ENCODE data around the gene PRTG.
"Not testable (repeated sequence)": the region's sequence is repeated elsewhere in the genome, so short reads cannot be mapped to it uniquely, and the experiment has no call there.

The PRTG gene, protein sequence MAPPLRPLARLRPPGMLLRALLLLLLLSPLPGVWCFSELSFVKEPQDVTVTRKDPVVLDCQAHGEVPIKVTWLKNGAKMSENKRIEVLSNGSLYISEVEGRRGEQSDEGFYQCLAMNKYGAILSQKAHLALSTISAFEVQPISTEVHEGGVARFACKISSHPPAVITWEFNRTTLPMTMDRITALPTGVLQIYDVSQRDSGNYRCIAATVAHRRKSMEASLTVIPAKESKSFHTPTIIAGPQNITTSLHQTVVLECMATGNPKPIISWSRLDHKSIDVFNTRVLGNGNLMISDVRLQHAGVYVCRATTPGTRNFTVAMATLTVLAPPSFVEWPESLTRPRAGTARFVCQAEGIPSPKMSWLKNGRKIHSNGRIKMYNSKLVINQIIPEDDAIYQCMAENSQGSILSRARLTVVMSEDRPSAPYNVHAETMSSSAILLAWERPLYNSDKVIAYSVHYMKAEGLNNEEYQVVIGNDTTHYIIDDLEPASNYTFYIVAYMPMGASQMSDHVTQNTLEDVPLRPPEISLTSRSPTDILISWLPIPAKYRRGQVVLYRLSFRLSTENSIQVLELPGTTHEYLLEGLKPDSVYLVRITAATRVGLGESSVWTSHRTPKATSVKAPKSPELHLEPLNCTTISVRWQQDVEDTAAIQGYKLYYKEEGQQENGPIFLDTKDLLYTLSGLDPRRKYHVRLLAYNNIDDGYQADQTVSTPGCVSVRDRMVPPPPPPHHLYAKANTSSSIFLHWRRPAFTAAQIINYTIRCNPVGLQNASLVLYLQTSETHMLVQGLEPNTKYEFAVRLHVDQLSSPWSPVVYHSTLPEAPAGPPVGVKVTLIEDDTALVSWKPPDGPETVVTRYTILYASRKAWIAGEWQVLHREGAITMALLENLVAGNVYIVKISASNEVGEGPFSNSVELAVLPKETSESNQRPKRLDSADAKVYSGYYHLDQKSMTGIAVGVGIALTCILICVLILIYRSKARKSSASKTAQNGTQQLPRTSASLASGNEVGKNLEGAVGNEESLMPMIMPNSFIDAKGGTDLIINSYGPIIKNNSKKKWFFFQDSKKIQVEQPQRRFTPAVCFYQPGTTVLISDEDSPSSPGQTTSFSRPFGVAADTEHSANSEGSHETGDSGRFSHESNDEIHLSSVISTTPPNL

DNA sequence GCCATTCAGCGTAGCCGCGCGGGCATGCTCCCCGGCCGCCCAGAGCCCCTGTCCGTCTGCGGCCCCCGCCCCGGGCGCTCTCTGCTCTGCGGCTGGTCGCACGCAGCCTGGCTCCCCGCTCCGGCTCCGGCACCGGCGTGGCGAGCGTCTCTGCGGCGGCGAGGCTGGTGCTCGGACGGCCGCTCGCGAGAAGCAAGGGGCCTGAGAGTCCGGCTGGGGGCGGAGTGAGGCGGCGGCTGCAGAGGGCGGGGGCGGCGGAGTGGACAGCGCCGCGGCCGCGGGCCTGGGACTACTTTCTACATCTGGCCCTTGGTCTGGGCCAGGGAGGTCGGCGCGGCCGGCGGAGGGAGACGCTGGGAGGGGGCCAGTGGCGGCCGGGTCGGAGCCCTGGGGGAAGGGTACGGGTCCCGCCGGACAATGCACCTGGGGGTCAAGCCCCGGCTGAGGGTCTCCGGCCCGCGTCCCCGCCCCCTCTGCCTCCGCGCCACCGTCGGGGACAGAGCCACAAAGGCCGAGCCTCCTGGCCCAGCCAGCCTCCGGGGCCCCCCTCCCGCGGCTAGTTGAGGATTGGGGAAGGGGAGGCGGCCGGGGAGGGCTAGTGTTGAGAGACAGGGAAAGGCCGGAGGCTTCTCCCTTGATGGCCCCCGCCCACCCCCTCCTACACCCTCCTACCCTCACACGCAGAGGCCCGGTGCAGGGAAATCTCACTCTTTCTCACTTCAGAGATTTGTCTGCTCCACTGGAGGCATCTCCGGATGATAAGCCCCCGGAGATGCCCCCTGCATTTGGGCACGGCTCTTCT is at the start of gene PRTG:
Gene PRTG (minus strand): TSS at position 226 of the 802 bp plus-strand sequence. CDS start 221 bp downstream, at position 5.
- intact Hi-C loops (cut with DNase I), result no loop called here
- DNase-seq, result peak in 35 of 42 donors; percentile 7 to 66 (median 38)

DNA sequence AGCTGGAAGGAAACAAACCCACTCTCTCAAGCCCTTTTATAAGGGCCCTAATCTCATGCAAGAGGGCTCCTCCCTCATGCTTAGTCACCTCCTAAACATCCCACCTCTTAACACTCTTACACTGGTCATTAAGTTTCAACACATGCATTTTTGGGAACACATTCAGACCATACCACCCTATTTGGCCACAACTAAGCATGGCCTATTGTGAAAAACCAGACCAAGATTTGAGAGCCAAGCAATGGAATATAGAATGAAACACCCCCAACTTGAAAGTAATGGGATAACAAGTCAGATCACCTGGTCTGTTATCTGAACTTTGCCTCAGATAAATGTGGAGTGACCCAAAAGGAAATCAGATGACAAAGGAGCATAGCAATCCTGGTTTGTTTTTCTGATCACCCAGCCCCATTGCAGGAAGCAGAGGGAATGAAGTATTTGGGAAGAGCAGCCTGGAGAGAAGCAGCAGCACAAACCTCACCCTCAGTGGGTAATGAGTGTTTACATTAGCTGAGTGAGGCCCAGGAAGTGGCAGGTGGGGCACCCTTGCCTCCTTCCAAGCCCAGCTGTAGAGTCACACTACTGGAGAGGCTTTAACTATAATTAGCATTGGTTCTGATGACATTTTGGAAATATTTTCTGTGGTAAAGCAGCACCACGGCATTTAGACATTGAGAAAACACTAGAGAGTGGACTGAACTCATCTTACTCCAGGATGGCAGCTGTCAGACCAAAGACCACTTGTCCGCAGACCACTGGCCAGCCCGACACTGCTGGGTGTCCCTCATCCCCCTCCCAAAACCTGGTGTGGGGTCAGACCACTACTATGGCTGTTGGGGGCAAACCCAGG is 48.8 kb upstream of the PRTG start:
- no peak for DNase-seq
- intact Hi-C loops (cut with DNase I), result no loop called here

DNA sequence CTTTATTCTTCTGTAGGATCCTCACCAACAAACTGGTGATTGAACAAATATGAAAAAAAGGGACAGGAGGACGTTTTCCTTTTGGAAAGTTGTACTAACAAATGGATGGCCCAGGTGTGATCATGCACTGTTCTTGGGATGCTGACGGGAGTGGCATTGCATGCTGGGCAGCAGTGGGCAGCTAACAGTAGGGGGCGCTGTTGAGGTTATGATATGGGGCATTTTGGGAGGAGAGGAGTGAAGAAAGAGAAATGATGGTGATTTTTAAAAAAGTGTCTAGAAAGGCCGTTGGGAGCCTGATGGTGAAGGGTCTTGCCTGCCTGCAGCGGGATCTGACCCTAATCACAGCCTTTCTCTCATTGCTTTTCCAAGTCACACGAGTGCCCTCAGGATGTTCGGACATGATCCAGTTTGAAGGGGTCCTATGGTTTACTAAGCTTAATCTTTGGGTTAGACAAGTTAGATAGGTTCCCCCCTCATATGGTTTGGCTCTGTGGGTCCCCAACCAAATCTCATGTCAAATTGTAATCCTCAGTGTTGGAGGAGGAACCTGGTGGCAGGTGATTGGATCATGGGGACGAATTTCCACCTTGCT is 46.2 kb upstream of the PRTG start:
- peak in 14 of 42 donors; percentile 5 to 71 (median 24) for DNase-seq
- intact Hi-C loops (cut with DNase I), result no loop called here

DNA sequence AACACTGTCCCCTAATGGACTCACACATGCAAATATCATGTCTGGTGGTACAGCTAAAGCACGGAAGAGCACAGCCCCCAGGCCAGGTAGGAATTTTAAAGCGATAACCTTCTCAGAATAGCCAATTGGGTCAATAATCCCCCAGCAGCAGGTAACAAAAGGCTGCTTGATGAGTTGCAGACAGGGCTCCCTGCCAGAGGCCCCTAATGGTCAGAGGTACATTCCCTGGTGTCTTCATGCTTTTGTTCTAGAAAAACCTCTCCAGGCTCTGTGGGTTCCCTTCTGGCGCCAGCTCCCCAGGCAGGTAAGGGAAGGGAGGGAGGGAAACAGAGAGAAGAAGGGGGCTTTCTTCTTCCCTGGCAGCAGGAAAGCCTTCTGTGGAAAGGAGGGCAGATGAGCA is 43.4 kb upstream of the PRTG start:
- intact Hi-C loops (cut with DNase I), result no loop called here
- DNase-seq, result no peak

DNA sequence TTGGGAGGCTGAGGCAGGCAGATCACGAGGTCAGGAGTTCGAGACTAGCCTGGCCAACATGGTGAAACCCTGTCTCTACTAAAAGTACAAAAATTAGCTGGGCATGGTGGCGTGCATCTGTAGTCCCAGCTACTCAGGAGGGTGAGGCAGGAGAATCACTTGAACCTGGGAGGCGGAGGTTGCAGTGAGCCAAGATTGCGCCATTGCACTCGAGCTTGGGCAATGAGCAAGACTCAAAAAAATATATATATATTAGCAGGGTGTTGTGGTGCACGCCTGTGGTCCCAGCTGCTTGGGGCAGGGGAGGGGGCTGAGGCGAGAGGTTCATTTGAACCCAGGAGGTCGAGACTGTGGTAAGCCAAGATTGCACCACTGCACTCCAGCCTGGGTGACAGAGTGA is 42.6 kb upstream of the PRTG start:
- intact Hi-C loops (cut with DNase I); DNase-seq: not testable (repeated sequence)

DNA sequence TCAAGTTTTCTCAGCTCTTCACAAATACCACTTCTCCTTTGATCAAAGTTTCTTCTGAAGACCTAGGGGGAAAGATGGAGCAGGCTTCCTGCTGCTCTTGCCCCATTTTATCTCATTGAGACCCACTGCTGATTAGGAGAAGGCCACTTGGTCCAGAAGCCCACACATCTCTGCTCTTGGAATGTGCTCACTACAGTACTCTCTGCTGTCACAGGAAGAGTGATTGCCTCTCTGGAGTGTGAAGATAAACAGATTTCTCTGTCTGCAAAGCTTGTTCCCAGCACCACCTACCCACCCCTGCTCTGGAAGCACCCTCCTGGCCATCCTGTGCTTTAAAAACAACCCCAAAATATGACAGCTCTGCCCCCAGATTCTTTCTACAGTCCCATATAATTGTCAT is 41.3 kb upstream of the PRTG start:
- DNase-seq, result no peak
- intact Hi-C loops (cut with DNase I), result no loop called here

DNA sequence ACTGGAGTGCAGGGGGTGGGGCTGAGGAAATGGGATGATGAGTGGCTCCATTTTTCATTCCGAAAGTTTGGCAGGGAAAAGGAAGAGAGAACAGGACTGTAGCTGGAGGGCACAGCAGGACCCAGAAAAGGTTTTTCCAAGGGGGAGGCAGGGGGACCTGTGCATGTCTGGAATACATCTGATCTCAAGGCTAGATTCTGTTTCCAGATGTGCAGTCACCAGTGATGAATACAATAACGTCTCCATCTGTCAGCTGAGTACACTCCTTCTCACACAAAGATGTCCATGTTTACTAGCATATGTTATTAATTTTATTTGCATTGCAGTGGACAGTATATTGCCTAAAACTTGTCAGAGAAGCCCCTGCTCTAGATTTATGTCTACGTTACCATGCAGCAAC is 39.9 kb upstream of the PRTG start:
- no peak for DNase-seq
- intact Hi-C loops (cut with DNase I), result no loop called here

DNA sequence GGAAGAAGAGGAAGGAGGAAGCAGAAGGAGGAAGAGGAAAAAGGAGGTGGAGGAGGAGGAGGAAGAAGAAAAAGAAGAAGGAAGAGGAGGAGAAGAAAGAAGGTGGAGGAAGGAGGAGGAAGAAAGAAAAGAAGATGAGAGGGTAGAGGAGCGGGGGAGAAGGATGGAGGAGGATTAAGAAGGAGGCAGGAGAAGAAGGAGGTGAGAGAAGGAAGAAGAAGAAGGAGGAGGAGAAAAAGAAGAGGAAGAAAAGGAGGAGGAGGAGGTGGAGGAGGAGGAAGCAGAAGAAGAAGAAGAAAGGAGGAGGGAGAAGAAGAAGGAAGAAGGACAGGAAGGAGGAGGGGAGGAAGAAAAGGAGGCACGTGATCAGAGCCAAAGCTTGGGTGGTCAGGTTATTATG is 37.3 kb upstream of the PRTG start:
- no peak for DNase-seq
- intact Hi-C loops (cut with DNase I), result no loop called here

DNA sequence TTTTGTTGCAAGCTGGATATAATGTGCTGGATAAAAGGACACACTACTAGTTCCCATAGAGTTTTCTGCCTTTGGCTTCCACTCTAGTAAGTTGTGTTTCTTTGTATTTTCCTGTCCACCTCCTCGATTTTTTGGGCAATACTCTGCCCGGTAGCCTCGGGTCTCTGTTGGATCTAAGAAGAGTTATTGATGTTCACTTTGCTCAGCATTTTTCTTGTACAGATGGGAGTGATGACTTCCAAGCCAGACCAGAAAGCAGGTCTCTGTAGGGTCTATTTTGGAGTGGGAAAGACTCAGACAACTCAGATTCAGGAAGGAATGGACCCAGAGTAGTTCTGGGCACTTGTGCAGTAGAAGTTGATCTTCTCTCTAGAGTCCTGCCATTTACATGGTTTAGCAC is 36.0 kb upstream of the PRTG start:
- no peak for DNase-seq
- intact Hi-C loops (cut with DNase I), result no loop called here

DNA sequence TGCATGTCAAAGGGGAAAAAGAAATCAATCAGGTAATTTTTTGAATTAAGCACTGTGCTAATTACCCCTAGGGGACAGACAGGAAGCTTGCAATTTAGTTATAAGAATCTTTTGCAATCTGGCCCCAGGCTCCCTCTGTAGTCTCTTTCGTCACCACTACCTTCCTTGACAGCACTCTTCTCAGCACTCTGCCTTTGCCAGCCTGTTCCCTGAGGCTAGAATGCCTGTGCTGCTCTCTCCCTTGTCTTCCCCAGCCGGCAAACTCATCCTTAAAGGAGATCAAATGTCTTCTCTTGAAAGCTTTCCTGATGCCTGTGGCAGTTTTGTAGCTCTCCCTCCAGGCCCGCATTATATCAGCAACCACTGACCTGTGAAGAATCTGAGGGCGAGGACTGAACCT is 32.4 kb upstream of the PRTG start:
- DNase-seq, result no peak

DNA sequence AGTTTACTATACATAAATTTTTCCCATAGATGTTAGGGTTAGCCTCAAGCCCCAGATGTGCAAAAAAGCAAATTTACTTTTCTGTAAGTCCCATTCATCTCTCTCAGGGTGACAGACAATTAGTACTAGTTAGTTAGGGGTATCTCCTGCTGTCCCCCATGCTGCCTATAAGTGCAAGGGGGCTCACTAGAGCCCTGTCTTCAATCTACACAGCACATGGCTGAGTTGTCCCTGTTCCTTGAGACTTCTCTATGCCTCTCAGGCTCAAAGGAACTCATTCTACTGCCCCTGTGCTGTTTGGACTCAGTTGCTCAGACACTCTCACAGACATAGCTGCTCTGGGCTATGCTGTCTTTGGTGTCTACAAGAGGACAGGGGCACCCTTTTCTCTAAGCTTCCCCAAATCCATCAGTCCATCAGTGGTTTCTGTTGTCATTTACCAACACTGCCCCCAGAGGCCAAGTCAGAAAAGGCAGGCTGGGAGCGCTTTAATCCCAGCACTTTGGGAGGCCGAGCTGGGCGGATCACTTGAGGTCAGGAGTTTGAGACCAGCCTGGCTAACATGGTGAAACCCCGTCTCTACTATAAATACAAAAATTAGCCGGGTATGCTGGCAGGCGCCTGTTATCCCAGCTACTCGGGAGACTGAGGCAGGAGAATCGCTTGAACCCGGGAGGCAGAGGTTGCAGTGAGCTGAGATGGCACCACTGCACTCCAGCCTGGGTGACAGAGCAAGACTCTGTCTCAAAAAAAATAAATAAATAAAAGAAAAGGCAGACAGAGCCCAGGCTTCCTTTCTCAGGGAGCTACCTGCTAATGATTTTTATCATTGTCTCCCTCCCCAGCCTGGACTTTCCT is 31.4 kb upstream of the PRTG start:
- intact Hi-C loops (cut with DNase I), result no loop called here
- peak in 30 of 42 donors; percentile 9 to 69 (median 26) for DNase-seq

More for the DNA sequence above, 32.4 kb upstream of the PRTG start:
- intact Hi-C loops (cut with DNase I), result no loop called here

DNA sequence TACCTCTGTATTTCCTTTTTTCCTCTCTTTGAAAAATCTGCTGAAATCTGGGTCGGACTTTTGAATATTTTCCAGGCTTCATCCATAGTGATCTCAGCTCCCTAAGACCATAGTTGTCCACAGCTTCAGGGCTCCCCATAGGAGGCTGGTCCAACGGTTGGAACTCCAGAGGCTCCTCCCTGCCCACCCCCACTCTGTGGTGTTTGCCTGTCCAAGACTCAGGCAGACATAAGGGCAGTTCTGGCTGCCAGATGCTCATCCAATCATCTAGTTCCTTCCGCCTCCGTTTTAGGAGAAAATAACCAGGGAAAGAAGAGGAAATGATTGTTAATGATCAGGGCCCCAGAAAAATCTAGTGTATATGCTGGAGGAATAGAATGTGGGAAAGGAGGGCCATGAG is 27.9 kb upstream of the PRTG start:
- intact Hi-C loops (cut with DNase I), result no loop called here
- no peak for DNase-seq

DNA sequence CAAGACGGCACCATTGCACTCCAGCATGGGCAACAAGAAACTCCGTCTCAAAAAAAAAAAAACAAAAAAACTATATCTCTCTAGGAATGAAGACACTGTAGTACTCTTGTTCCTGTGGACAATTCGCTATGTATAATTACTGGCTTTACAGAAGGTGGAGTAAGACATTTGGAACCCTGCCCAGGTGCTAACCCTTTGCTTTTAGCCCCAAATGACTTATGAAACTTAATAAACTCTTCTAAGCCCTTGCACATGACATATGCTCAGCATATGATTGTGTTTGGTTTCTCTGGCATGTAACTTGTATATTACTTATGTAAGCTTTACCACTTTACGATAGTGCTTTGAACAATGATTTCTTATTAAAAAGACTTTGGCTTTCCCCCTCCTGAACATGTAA is 27.3 kb upstream of the PRTG start:
- no peak for DNase-seq
- intact Hi-C loops (cut with DNase I), result no loop called here

DNA sequence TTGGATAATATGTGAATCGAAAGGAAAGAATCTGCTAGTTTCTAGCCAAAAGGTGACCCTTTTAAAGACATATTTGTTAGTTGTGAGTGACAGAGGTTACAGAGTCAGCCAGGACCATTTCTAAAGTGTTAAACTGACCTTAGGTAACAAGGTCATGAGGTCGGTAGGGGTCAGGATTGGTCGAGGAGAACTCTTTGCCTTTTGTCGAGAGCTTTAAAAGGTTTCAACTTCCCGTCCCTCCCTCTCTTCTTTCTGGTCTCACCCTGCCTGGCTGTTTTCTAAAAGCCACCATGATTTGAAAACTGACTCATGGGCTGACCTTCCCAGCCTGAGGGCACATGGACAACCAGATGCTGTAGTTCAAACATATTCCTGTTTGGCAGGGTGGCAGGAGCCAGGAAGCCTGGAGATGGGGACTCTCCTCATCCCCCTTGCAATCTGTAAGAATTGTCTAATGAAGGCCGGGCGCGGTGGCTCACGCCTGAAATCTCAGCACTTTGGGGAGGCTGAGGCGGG is 25.8 kb upstream of the PRTG start:
- intact Hi-C loops (cut with DNase I), result no loop called here

DNA sequence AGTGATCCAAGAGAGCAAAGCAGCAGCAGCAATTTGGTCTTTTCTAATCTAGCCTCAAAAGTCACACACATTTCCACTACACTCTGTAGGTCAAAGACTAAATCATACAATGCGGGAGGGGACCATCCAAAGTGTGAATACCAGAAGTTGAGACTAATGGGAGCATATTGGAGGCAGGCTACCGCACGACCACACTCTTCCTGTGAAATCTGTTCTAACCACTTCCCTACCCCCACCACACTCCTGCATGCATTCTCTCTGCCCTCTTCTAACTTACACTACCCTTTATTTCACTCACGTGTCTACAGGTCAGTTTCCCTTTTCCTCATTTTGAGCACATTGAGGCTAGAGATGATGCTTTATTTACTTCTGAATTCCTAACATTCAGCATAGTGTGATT is 23.7 kb upstream of the PRTG start:
- intact Hi-C loops (cut with DNase I), result no loop called here
- DNase-seq, result no peak

More for the DNA sequence above, 25.8 kb upstream of the PRTG start:
- no peak for DNase-seq

DNA sequence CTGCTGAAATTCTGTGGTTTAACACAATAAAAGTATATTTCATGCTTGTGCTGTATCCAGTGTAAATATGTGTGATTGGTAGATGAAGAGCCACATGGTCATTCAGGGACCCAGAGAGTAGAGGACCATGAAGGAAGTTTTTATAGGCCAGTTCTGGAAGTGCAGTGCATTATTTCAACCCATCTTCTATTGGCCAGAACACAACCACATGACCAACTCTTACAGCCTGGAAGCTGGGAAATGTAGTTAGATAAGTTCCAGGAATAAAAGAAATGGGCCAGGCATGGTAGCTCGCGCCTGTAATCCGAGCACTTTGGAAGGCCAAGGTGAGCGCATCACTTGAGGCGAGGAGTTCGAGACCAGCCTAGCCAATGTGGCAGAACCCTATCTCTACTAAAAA is 21.4 kb upstream of the PRTG start:
- intact Hi-C loops (cut with DNase I), result no loop called here
- no peak for DNase-seq
